A549 (cell line): ENCODE measurements around the gene CYP4F22. TPM values are rescaled to one million over a fixed set of nuclear protein-coding genes. Genes with fewer than 3 reads are reported as not detected.

Experiments
- ATAC-seq, 2 experiments: fragments of 200-7000 bp in 1 of 2; fragments of >200 bp in 1 of 2; cut with Nextera tagmentation in 1 of 2; cut with Tn5 transposase in 1 of 2; 3 replicates each; pipeline versions ENCODE4 v1.8.0 to v1.9.1; 2018 to 2020; ENCODE audit warnings: mild to moderate bottlenecking in 1 of 2, moderate library complexity in 1 of 2
- CTCF ChIA-PET: fragments of 300-600 bp; sonication (Branson Sonifier 250); formaldehyde crosslinking; extraction: SDS; loops from one replicate; lab custom pipeline; 2021; ENCODE audit warnings: antibody characterized with exemption, inconsistent platforms; lab: Yijun Ruan, JAX
- POLR2A ChIA-PET: fragments of 350-600 bp; formaldehyde crosslinking; extraction: SDS; loops from one replicate; lab custom pipeline; 2021; ENCODE audit warnings: antibody characterized with exemption, inconsistent platforms; lab: Yijun Ruan, JAX
- DNase-seq, 2 experiments: peaks; one replicate each; pipeline versions ENCODE4 v3.0.0 to v3.0.0-alpha.2; 2011 to 2016; ENCODE audit warnings: low read depth in 1 of 2, low spot score in 1 of 2
- FAIRE-seq: peaks from 2 replicates; lab custom pipeline; 2011; peaks lifted over from hg19 to GRCh38; lab: Jason Lieb, UNC
- H3K27ac ChIP-seq, 2 experiments: fragments of >200 bp; sonication (Bioruptor Twin); formaldehyde crosslinking; 3 replicates each; pipeline ENCODE4 v1.5.1; 2016 to 2017
- H3K4me1 ChIP-seq: fragments of >200 bp; sonication (Bioruptor Twin); formaldehyde crosslinking; 3 replicates; pipeline ENCODE4 v1.6.1; 2016
- H3K4me2 ChIP-seq: fragments of >200 bp; sonication (Bioruptor Twin); formaldehyde crosslinking; 3 replicates; pipeline ENCODE4 v1.6.1; 2016
- H3K4me3 ChIP-seq: fragments of >200 bp; sonication (Bioruptor Twin); formaldehyde crosslinking; 3 replicates; pipeline ENCODE4 v1.5.1; 2016
- H3K9me3 ChIP-seq: fragments of >200 bp; sonication (Bioruptor Twin); formaldehyde crosslinking; 3 replicates; pipeline ENCODE4 v1.6.1; 2016
- BCL3 ChIP-seq: fragments of >200 bp; sonication (Bioruptor Twin); formaldehyde crosslinking; IDR thresholded peaks from 3 replicates; pipeline ENCODE4 v1.6.1; 2016
- CBX8 ChIP-seq: fragments of 200-600 bp; sonication (generic); IDR thresholded peaks from 2 replicates; pipeline ENCODE4 v1.6.1; 2016
- EHF ChIP-seq: fragments of 250-450 bp; sonication (Bioruptor Pico); IDR thresholded peaks from 2 replicates; pipeline ENCODE4 v1.5.0; 2020; ENCODE audit warnings: mild to moderate bottlenecking
- ELK1 ChIP-seq: fragments of 150-350 bp; IDR thresholded peaks from 2 replicates; pipeline ENCODE4 v1.6.1; 2014; ENCODE audit warnings: low read depth, mild to moderate bottlenecking, low read length
- FOSB ChIP-seq: fragments of 250-450 bp; sonication (Bioruptor Pico); IDR thresholded peaks from 2 replicates; pipeline ENCODE4 v1.5.0; 2020; ENCODE audit warnings: mild to moderate bottlenecking, moderate library complexity
- FOSL2 ChIP-seq, 2 experiments: fragments of 450-650 bp in 1 of 2; fragments of >200 bp in 1 of 2; sonication (Bioruptor Twin) in 1 of 2; formaldehyde crosslinking; IDR thresholded peaks; 2 replicates each; pipeline versions ENCODE4 v1.5.0 to v1.6.1; 2016 to 2020; ENCODE audit warnings: mild to moderate bottlenecking in 1 of 2, moderate library complexity in 1 of 2
- FOXS1 ChIP-seq: fragments of 250-450 bp; sonication (Bioruptor Pico); IDR thresholded peaks from 2 replicates; pipeline ENCODE4 v1.5.0; 2020; ENCODE audit warnings: mild to moderate bottlenecking, moderate library complexity
- GATA3 ChIP-seq: IDR thresholded peaks from 2 replicates; pipeline ENCODE4 v1.6.1; 2012; ENCODE audit warnings: borderline replicate concordance
- HOXA7 ChIP-seq: fragments of 250-450 bp; sonication (Bioruptor Pico); IDR thresholded peaks from 2 replicates; pipeline ENCODE4 v1.5.0; 2020; ENCODE audit warnings: mild to moderate bottlenecking, moderate library complexity
- JUN ChIP-seq, 2 experiments: fragments of >200 bp; sonication (Bioruptor Twin); formaldehyde crosslinking; IDR thresholded peaks; 2 replicates in 1 of 2; 3 replicates in 1 of 2; pipeline ENCODE4 v1.6.1; 2016 to 2017
- KDM5A ChIP-seq: fragments of 200-600 bp; sonication (generic); IDR thresholded peaks from 2 replicates; pipeline ENCODE4 v1.6.1; 2016; ENCODE audit warnings: antibody characterized with exemption, mild to moderate bottlenecking
- MAFK ChIP-seq: fragments of 450-650 bp; IDR thresholded peaks from 2 replicates; pipeline ENCODE4 v1.6.1; 2014; ENCODE audit not compliant: partially characterized antibody
- MYC ChIP-seq: IDR thresholded peaks from 2 replicates; pipeline ENCODE4 v1.6.1; 2012; ENCODE audit warnings: mild to moderate bottlenecking, inconsistent platforms, low read length, improper control_type of control experiment, borderline replicate concordance
- NR3C1 ChIP-seq: fragments of >200 bp; sonication (Bioruptor Twin); formaldehyde crosslinking; IDR thresholded peaks from 3 replicates; pipeline ENCODE4 v1.6.1; 2017
- PBX3 ChIP-seq: IDR thresholded peaks from 2 replicates; pipeline ENCODE4 v1.6.1; 2012
- POLR2AphosphoS2 ChIP-seq: conservative IDR thresholded peaks from 2 replicates; pipeline ENCODE4 v1.6.1; 2012; ENCODE audit warnings: low read length, improper control_type of control experiment, inconsistent platforms
- RAD21 ChIP-seq, 2 experiments: fragments of >200 bp in 1 of 2; sonication (Bioruptor Twin) in 1 of 2; formaldehyde crosslinking in 1 of 2; IDR thresholded peaks in 1 of 2; conservative IDR thresholded peaks in 1 of 2; 2 replicates in 1 of 2; 3 replicates in 1 of 2; pipeline ENCODE4 v1.6.1; 2012 to 2018; ENCODE audit warnings: inconsistent platforms in 1 of 2
- RARB ChIP-seq: fragments of 250-450 bp; sonication (Bioruptor Pico); IDR thresholded peaks from 2 replicates; pipeline ENCODE4 v1.8.0; 2021; ENCODE audit warnings: mild to moderate bottlenecking, moderate library complexity
- RNF2 ChIP-seq: fragments of 200-600 bp; sonication (generic); IDR thresholded peaks from 2 replicates; pipeline ENCODE4 v1.6.1; 2016; ENCODE audit warnings: low read depth, mild to moderate bottlenecking, antibody characterized with exemption, moderate library complexity, borderline replicate concordance
- SMC3 ChIP-seq: fragments of >200 bp; sonication (Bioruptor Twin); formaldehyde crosslinking; IDR thresholded peaks from 3 replicates; pipeline ENCODE4 v1.6.1; 2018; ENCODE audit warnings: inconsistent platforms
- SREBF2 ChIP-seq: fragments of 450-650 bp; IDR thresholded peaks from 2 replicates; pipeline ENCODE4 v1.6.1; 2014; ENCODE audit warnings: mild to moderate bottlenecking, moderate library complexity
- TFCP2L1 ChIP-seq: fragments of 250-450 bp; sonication (Bioruptor Pico); IDR thresholded peaks from 2 replicates; pipeline ENCODE4 v1.5.0; 2021; ENCODE audit warnings: mild to moderate bottlenecking
- TP53 ChIP-seq: fragments of 250-450 bp; sonication (Bioruptor Pico); IDR thresholded peaks from 2 replicates; pipeline ENCODE4 v1.5.0; 2021; ENCODE audit warnings: mild to moderate bottlenecking, moderate library complexity
- ZC3H11A ChIP-seq: fragments of 450-650 bp; IDR thresholded peaks from 2 replicates; pipeline ENCODE4 v1.6.1; 2014; ENCODE audit warnings: antibody characterized with exemption, mild to moderate bottlenecking
- ZSCAN20 ChIP-seq: fragments of 250-450 bp; sonication (Bioruptor Pico); IDR thresholded peaks from 2 replicates; pipeline ENCODE4 v1.8.0; 2022; ENCODE audit warnings: mild to moderate bottlenecking, moderate library complexity
- WGBS: methylation state at CpG from one replicate; pipeline ENCODE4 v1.1.6; 2017; ENCODE audit errors: missing lambda C conversion rate; 5-methylcytosine and 5-hydroxymethylcytosine counted together
- polyA plus RNA-seq, 4 experiments: library from polyadenylated mRNA; depleted of rRNA in 3 of 4; stranded (reverse); fragments of >200 nt; fragmentation: RNase III in 1 of 4; extraction: RNeasy Plus Mini Kit Qiagen cat#74134 plus additional on column Dnase treatment in 1 of 4; gene quantifications; 2 replicates in 3 of 4; 3 replicates in 1 of 4; pipeline ENCODE4 v1.2.3, GENCODE V29; 2011 to 2017

Gene CYP4F22
- polyA plus RNA-seq, 2 of the 4 experiments (the other 2 are of a cell fraction), result 0.05 TPM; not detected in 1

GRCh38 chr19:15498910-15499309 lies 9.4 kb upstream of the CYP4F22 start:
- Histone ChIP-seq H3K4me2 (no peak overlapping the region), H3K4me3 (no peak overlapping the region), H3K27ac (no peak overlapping the region), H3K4me1 (no peaks in the 10 kb centered on the region), H3K9me3 (no peaks in the 10 kb centered on the region)
- FAIRE-seq (no peak), DNase-seq (no peak), ATAC-seq (no peak)
- TF ChIP-seq FOSB (CRISPR knock-in tag), result no peak
- no peak for TF ChIP-seq MAFK
- no peak for TF ChIP-seq FOSL2 (IDR thresholded peaks at IDR 0.05)
- no peak for TF ChIP-seq FOSL2 (CRISPR knock-in tag; IDR thresholded peaks at IDR 0.05)
- no peak for TF ChIP-seq RNF2
- no peak for TF ChIP-seq SMC3
- no peak for TF ChIP-seq FOXS1
- TF ChIP-seq MYC, result no peak
- TF ChIP-seq SREBF2, result no peak
- no peak for TF ChIP-seq POLR2AphosphoS2
- no peak for TF ChIP-seq HOXA7 (CRISPR knock-in tag)
- TF ChIP-seq ELK1, result no peak
- TF ChIP-seq EHF (CRISPR knock-in tag), result no peak
- no peak for TF ChIP-seq GATA3
- TF ChIP-seq RAD21 (conservative IDR thresholded peaks at IDR 0.05 in 1 of 2, IDR thresholded peaks at IDR 0.05 in 1 of 2), result no peak
- no peak for TF ChIP-seq TP53 (CRISPR knock-in tag)
- no peak for TF ChIP-seq JUN (IDR thresholded peaks at IDR 0.05)
- no peak for TF ChIP-seq NR3C1
- TF ChIP-seq RARB, result no peak
- TF ChIP-seq KDM5A, result no peak
- ChIA-PET POLR2A (no interaction called here), CTCF (no interaction called here)
- WGBS, result 69% methylated on average over 5 of the region's 6 CpGs

GRCh38 chr19:15501596-15501995 lies 6.7 kb upstream of the CYP4F22 start:
- ChIA-PET CTCF (no interaction called here), POLR2A (no interaction called here)
- ATAC-seq (no peak), FAIRE-seq (no peak), DNase-seq (no peak)
- WGBS, result 0% methylated on average over 1 of the region's 1 CpG
- H3K4me2 ChIP-seq, result no peak overlapping the region
- H3K9me3 ChIP-seq, result no peaks in the 10 kb centered on the region
- no peak for TF ChIP-seq JUN (IDR thresholded peaks at IDR 0.05)
- TF ChIP-seq RARB, result no peak
- TF ChIP-seq ZSCAN20 (CRISPR knock-in tag), result no peak
- TF ChIP-seq MAFK, result no peak
- no peak for TF ChIP-seq TFCP2L1 (CRISPR knock-in tag)
- TF ChIP-seq CBX8, result no peak
- no peak for TF ChIP-seq BCL3
- no peak for TF ChIP-seq FOXS1
- H3K4me1 ChIP-seq, result no peaks in the 10 kb centered on the region
- H3K27ac ChIP-seq, result no peak overlapping the region
- no peak overlapping the region for H3K4me3 ChIP-seq

- ATAC-seq (no peak), FAIRE-seq (no peak), DNase-seq (no peak)
- Histone ChIP-seq H3K4me3 (no peak overlapping the region), H3K9me3 (no peaks in the 10 kb centered on the region), H3K4me2 (no peak overlapping the region), H3K27ac (no peak overlapping the region), H3K4me1 (no peaks in the 10 kb centered on the region)
- ChIA-PET POLR2A (no interaction called here), CTCF (no interaction called here)
- TF ChIP-seq ZC3H11A, result no peak
- TF ChIP-seq PBX3, result no peak
- no peak for TF ChIP-seq FOSB (CRISPR knock-in tag)
- WGBS, result 46% methylated on average over 1 of the region's 1 CpG
Measured at GRCh38 chr19:15502264-15502663, 6.1 kb upstream of the CYP4F22 start.
